Keratinocyte (primary cell): ENCODE data around the gene MACROH2A1. TPM values are rescaled to one million over a fixed set of nuclear protein-coding genes. Genes with fewer than 3 reads are reported as not detected.

Experiments
- DNase-seq: peaks from one replicate; pipeline ENCODE4 v3.0.0-alpha.2; 2011; ENCODE audit warnings: low read depth, missing footprints, low spot score
- FAIRE-seq: peaks from 2 replicates; lab custom pipeline; 2011; peaks lifted over from hg19 to GRCh38; lab: Jason Lieb, UNC
- H2AFZ ChIP-seq: 2 replicates; pipeline ENCODE4 v1.6.0; 2012; ENCODE audit warnings: low read length, control low read depth, inconsistent platforms; ENCODE audit not compliant: control insufficient read depth
- H3K27ac ChIP-seq: 2 replicates; pipeline ENCODE4 v1.5.1; 2011; ENCODE audit warnings: low read length; ENCODE audit not compliant: control insufficient read depth, insufficient read depth
- H3K27me3 ChIP-seq: 3 replicates; pipeline ENCODE4 v1.6.0; 2011; ENCODE audit warnings: low read length; ENCODE audit not compliant: control insufficient read depth, insufficient read depth; ENCODE audit errors: extremely low read depth
- H3K36me3 ChIP-seq, 2 experiments: 2 replicates in 1 of 2; 3 replicates in 1 of 2; pipeline ENCODE4 v1.5.1; 2011; ENCODE audit warnings: low read length in 2 of 2, mild to moderate bottlenecking in 1 of 2; ENCODE audit not compliant: control insufficient read depth in 2 of 2, insufficient read depth in 2 of 2; ENCODE audit errors: extremely low read depth in 1 of 2
- H3K4me1 ChIP-seq: 3 replicates; pipeline ENCODE4 v1.5.1; 2011; ENCODE audit warnings: low read length; ENCODE audit not compliant: control insufficient read depth, insufficient read depth; ENCODE audit errors: extremely low read depth
- H3K4me2 ChIP-seq: 3 replicates; pipeline ENCODE4 v1.6.0; 2011; ENCODE audit warnings: low read depth, low read length; ENCODE audit not compliant: control insufficient read depth, insufficient read depth; ENCODE audit errors: extremely low read depth
- H3K4me3 ChIP-seq, 3 experiments: fragments of 200-600 bp in 1 of 3; sonication (generic) in 1 of 3; 2 replicates in 2 of 3; 3 replicates in 1 of 3; pipeline ENCODE4 v1.5.1; 2011 to 2016; ENCODE audit warnings: low read length in 3 of 3, mild to moderate bottlenecking in 3 of 3, control low read depth in 2 of 3, inconsistent platforms in 1 of 3, low read depth in 1 of 3, mixed read lengths in 1 of 3, mixed run types in 1 of 3, moderate library complexity in 1 of 3; ENCODE audit not compliant: control insufficient read depth in 2 of 3, insufficient read depth in 2 of 3; ENCODE audit errors: extremely low read depth in 1 of 3
- H3K79me2 ChIP-seq: 2 replicates; pipeline ENCODE4 v1.6.0; 2012; ENCODE audit warnings: low read length; ENCODE audit not compliant: control insufficient read depth, insufficient read depth
- H3K9ac ChIP-seq: 3 replicates; pipeline ENCODE4 v1.6.0; 2011; ENCODE audit warnings: low read length; ENCODE audit not compliant: control insufficient read depth, insufficient read depth; ENCODE audit errors: extremely low read depth
- H3K9me1 ChIP-seq: 3 replicates; pipeline ENCODE4 v1.6.0; 2011; ENCODE audit warnings: low read length; ENCODE audit not compliant: control insufficient read depth, insufficient read depth; ENCODE audit errors: extremely low read depth
- H3K9me3 ChIP-seq: 2 replicates; pipeline ENCODE4 v1.5.1; 2012; ENCODE audit warnings: low read depth, low read length; ENCODE audit not compliant: control insufficient read depth
- H4K20me1 ChIP-seq: 3 replicates; pipeline ENCODE4 v1.6.0; 2011; ENCODE audit warnings: low read length; ENCODE audit not compliant: control insufficient read depth, insufficient read depth; ENCODE audit errors: extremely low read depth
- EZH2 ChIP-seq: IDR thresholded peaks from one replicate; pipeline ENCODE4 v1.6.1; 2012; ENCODE audit warnings: inconsistent platforms, mild to moderate bottlenecking, low read length, moderate library complexity
- dilution Hi-C: fragments of 300-500 bp; cut with MboI; formaldehyde crosslinking; loops from one replicate; pipeline ENCODE4 v1.7.0; 2020; ENCODE audit warnings: low sequenced_read_pairs; ENCODE audit not compliant: extremely low pct_ligation_motif_present
- polyA plus RNA-seq, 5 experiments: library from polyadenylated mRNA; depleted of rRNA in 3 of 5; stranded (reverse) in 3 of 5; stranded (forward) in 1 of 5; unstranded in 1 of 5; fragments of >200 nt; gene quantifications; 1 replicate in 1 of 5; 2 replicates in 3 of 5; 3 replicates in 1 of 5; pipeline versions ENCODE4 v1.2.1 to v1.2.3, GENCODE V29; 2011 to 2012; ENCODE audit warnings: missing spikeins in 2 of 5, low read depth in 1 of 5, low replicate concordance in 1 of 5
- TF ChIP-seq, protein P1 (sequence below), 3 experiments: IDR thresholded peaks in 1 of 3; conservative IDR thresholded peaks in 1 of 3; optimal IDR thresholded peaks in 1 of 3; 2 replicates in 2 of 3; 3 replicates in 1 of 3; pipeline versions ENCODE3 to v1.5.1; 2011; ENCODE audit warnings: low read length in 3 of 3, mild to moderate bottlenecking in 3 of 3, moderate library complexity in 2 of 3, control low read depth in 1 of 3, inconsistent platforms in 1 of 3; ENCODE audit not compliant: insufficient read depth in 2 of 3; ENCODE audit errors: extremely low read depth in 1 of 3

Gene MACROH2A1
- polyA plus RNA-seq, 1 donor (not counting 4 experiments of a cell fraction or from before 2014, with no cell fraction given) = 208 TPM

DNA sequence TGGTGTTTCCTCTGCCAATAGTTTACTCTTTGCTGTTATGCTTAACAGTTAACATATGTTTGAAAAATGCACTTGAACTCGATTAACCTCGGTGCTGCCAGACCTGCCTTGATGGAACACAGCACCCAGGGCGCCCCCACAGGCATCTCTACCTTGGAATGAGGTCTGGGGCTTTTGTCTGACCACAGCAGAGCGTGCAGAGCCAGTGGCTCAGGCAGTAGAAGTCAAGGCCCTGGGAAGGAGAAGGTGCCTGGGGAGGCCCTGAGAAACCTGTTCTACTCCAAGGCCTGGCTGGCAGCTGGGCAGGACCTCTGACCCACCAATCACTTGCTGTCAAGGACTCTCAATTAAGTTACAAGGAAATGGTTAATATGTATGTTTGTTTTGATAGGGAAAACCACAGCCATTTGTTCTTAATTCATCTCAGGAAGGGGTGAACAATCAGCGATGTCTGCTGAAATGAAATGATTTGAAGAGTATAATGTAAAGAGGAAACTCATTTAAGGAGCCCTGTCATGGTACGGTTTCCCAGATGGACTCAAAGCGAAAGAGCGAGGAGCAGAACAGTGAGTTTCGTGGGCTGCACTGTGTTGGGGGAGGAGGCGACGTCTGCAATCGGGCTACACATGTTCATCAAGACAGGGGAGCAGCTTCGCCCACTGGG, 21.9 kb downstream of the MACROH2A1 start:
- Histone ChIP-seq H3K27ac (no peak overlapping the region), H3K4me3 (no peak overlapping the region), H2AFZ (no peak overlapping the region), H4K20me1 (peaks cover 4% of the 10 kb centered on the region), H3K9me1 (peaks cover 4% of the 10 kb centered on the region), H3K79me2 (peaks cover 70% of the 10 kb centered on the region), H3K9ac (no peak overlapping the region), H3K4me1 (peaks cover 45% of the 10 kb centered on the region), H3K36me3 (peaks cover 30 to 49% of the 10 kb centered on the region in 2 experiments), H3K27me3 (no peaks in the 10 kb centered on the region), H3K9me3 (no peaks in the 10 kb centered on the region), H3K4me2 (no peak overlapping the region)
- DNase-seq (no peak), FAIRE-seq (no peak)
- no peak for TF ChIP-seq EZH2
- TF ChIP-seq, protein P1, sequence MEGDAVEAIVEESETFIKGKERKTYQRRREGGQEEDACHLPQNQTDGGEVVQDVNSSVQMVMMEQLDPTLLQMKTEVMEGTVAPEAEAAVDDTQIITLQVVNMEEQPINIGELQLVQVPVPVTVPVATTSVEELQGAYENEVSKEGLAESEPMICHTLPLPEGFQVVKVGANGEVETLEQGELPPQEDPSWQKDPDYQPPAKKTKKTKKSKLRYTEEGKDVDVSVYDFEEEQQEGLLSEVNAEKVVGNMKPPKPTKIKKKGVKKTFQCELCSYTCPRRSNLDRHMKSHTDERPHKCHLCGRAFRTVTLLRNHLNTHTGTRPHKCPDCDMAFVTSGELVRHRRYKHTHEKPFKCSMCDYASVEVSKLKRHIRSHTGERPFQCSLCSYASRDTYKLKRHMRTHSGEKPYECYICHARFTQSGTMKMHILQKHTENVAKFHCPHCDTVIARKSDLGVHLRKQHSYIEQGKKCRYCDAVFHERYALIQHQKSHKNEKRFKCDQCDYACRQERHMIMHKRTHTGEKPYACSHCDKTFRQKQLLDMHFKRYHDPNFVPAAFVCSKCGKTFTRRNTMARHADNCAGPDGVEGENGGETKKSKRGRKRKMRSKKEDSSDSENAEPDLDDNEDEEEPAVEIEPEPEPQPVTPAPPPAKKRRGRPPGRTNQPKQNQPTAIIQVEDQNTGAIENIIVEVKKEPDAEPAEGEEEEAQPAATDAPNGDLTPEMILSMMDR (optimal IDR thresholded peaks at IDR 0.05 in 1 of 3, IDR thresholded peaks at IDR 0.05 in 1 of 3, conservative IDR thresholded peaks at IDR 0.05 in 1 of 3; ENCODE audit: extremely low read depth in 1 of 3, insufficient read depth in 2 of 3, low read length in 3 of 3) = no peak
- dilution Hi-C loops = no loop called here

DNA sequence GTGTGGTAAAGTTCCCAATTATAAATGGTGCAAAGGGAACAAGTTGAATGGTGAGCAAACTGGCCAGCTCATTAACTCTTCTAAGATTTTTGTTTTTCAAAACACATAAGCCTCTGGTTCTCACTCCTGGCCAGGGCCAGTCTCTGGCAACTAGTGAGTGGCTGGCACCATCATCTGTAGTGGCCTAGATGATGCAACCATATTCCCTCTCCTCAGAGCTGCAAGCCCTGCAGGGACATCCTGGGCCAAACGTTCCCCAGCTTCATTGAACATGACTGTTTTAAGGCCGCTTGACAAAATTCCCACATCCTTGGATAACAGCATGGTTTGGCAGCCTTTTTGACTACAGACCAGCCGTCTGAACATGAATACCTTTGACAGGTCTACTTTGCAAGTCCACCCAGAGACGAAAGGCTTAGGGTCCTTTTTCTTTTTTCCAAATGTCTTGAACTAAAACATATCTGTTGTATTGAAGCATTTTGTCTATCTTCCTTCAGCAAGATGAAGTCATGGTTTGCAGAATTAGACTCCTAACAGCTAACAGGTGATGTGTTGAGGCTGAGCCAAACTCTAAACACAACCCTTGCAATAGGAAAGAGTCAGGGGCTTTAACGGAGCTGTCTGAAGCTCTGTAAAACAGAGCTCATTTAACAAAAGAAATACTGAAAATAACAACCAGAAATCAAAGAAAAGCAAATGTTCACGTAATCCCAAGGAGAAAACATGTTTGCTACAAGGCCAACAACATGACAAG, 23.8 kb downstream of the MACROH2A1 start:
- Histone ChIP-seq H3K27ac (no peak overlapping the region), H3K4me3 (no peak overlapping the region), H3K79me2 (peaks cover 77% of the 10 kb centered on the region), H3K9ac (no peak overlapping the region), H4K20me1 (peaks cover 6% of the 10 kb centered on the region), H3K4me2 (no peak overlapping the region), H3K9me3 (no peaks in the 10 kb centered on the region), H3K4me1 (peaks cover 41% of the 10 kb centered on the region), H3K36me3 (peaks cover 33 to 48% of the 10 kb centered on the region in 2 experiments), H3K27me3 (no peaks in the 10 kb centered on the region), H2AFZ (no peak overlapping the region), H3K9me1 (peaks cover 5% of the 10 kb centered on the region)
- TF ChIP-seq EZH2 = no peak
- TF ChIP-seq, protein P1 (optimal IDR thresholded peaks at IDR 0.05 in 1 of 3, IDR thresholded peaks at IDR 0.05 in 1 of 3, conservative IDR thresholded peaks at IDR 0.05 in 1 of 3; ENCODE audit: extremely low read depth in 1 of 3, insufficient read depth in 2 of 3, low read length in 3 of 3) = no peak
- DNase-seq = no peak
- dilution Hi-C loops = no loop called here
- FAIRE-seq = peak; percentile 5
